Measurements from ENCODE around the gene SPRR3.

SPRR3 gene

DNA sequence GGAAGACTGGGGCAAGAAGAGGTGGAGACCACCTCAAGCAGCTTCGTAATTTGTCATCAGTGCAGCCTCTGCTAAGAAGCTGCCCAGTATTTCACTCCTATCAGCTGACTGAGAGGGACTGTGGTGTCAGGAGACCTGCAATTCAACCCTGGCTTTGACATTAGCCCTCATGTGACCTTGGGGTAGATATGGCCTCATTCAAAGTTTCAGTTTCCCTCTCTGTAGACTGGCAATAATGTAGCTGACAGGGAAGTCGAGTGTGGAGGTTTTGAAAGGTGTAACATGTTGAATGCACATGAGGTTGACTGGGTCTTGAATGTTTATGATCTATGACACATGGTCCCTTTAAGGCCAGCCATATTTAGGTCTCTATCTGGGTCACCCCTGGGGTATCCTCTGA lies 33.3 kb upstream of the SPRR3 start:
- H2AFZ ChIP-seq (ENCODE audit: low read length) = no peak overlapping the region
- no peak overlapping the region for H3K23ac ChIP-seq (ENCODE audit: low read depth, low read length, poor library complexity)
- no peak overlapping the region for H4K8ac ChIP-seq (ENCODE audit: low read depth, low read length)
- H3K18ac ChIP-seq (ENCODE audit: low read length) = no peak overlapping the region
- H3K9ac ChIP-seq (ENCODE audit: low read depth, low read length, poor library complexity) = no peak overlapping the region
- H3K4me1 ChIP-seq (ENCODE audit: control insufficient read depth in 2 of 2, insufficient read depth in 1 of 2, low read depth in 1 of 2, low read length in 2 of 2) = no peaks in the 10 kb centered on the region
- no peak overlapping the region for H3K14ac ChIP-seq (ENCODE audit: low read length)
- H2BK15ac ChIP-seq (ENCODE audit: low read length) = no peak overlapping the region
- H3K36me3 ChIP-seq (replicated peaks in 1 of 2; ENCODE audit: control insufficient read depth in 2 of 2, insufficient read depth in 2 of 2, low read length in 2 of 2) = no peaks in the 10 kb centered on the region
- H3K4ac ChIP-seq (ENCODE audit: low read length) = no peak overlapping the region
- H2BK12ac ChIP-seq (ENCODE audit: low read length) = no peak overlapping the region
- no peak overlapping the region for H2BK120ac ChIP-seq (ENCODE audit: low read depth, low read length)
- DNase-seq (ENCODE audit: low spot score) = no peak
- H3K27me3 ChIP-seq (ENCODE audit: control insufficient read depth in 3 of 3, insufficient read depth in 3 of 3, low read depth in 1 of 3, low read length in 3 of 3) = peaks cover 0 to 4% (median 0%) of the 10 kb centered on the region in 3 experiments
- WGBS, 2 donors (ENCODE audit: extremely low coverage in 2 of 2, insufficient read length in 2 of 2, insufficient replicate concordance in 1 of 2) = no CpG with 5 or more reads among the region's 2 CpGs
- H3K9me3 ChIP-seq (replicated peaks in 1 of 2; ENCODE audit: control insufficient read depth in 2 of 2, insufficient read depth in 1 of 2, low read depth in 1 of 2, low read length in 2 of 2) = no peaks in the 10 kb centered on the region
- H3K4me2 ChIP-seq (ENCODE audit: insufficient read depth, low read length, poor library complexity, severe bottlenecking) = no peak overlapping the region
- H3K79me1 ChIP-seq (ENCODE audit: low read depth, low read length) = no peaks in the 10 kb centered on the region
- no peak overlapping the region for H3K4me3 ChIP-seq (ENCODE audit: low read length in 2 of 2)
- H4K91ac ChIP-seq (ENCODE audit: low read depth, low read length, poor library complexity) = no peak overlapping the region
- no peak overlapping the region for H2AK5ac ChIP-seq (ENCODE audit: low read depth, low read length)
- H3K27ac ChIP-seq (replicated peaks; ENCODE audit: low read length) = no peak overlapping the region
- no peak overlapping the region for H2BK5ac ChIP-seq (ENCODE audit: low read length)

DNA sequence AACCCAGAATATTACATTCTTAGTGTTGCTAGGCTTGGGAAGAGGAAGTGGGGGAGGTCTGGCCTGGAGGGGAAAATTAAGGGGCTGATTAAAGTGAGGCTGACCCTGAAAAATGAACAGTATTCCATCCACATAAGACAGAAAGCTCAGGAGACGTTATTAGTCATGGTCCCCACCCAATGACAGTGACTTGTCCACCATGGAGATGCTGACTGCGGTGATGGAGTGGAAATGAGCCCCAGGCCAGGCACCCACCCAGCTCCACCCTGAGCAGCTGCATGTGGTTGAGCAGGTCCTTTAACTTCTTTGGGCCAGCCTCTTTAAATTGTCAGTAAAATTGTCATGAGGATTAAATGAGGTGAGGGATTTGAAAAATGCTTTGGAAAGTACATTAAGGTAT lies 32.5 kb upstream of the SPRR3 start:
- H2BK5ac ChIP-seq (ENCODE audit: low read length) = no peak overlapping the region
- no peak overlapping the region for H2AFZ ChIP-seq (ENCODE audit: low read length)
- no peak overlapping the region for H3K23ac ChIP-seq (ENCODE audit: low read depth, low read length, poor library complexity)
- no peak overlapping the region for H2BK15ac ChIP-seq (ENCODE audit: low read length)
- H2AK5ac ChIP-seq (ENCODE audit: low read depth, low read length) = no peak overlapping the region
- no peak overlapping the region for H3K9ac ChIP-seq (ENCODE audit: low read depth, low read length, poor library complexity)
- H3K36me3 ChIP-seq (replicated peaks in 1 of 2; ENCODE audit: control insufficient read depth in 2 of 2, insufficient read depth in 2 of 2, low read length in 2 of 2) = no peaks in the 10 kb centered on the region
- no peak overlapping the region for H3K18ac ChIP-seq (ENCODE audit: low read length)
- H3K4ac ChIP-seq (ENCODE audit: low read length) = no peak overlapping the region
- H3K4me2 ChIP-seq (ENCODE audit: insufficient read depth, low read length, poor library complexity, severe bottlenecking) = no peak overlapping the region
- no peak overlapping the region for H3K4me3 ChIP-seq (ENCODE audit: low read length in 2 of 2)
- no peak overlapping the region for H4K91ac ChIP-seq (ENCODE audit: low read depth, low read length, poor library complexity)
- no peak overlapping the region for H3K14ac ChIP-seq (ENCODE audit: low read length)
- H3K79me1 ChIP-seq (ENCODE audit: low read depth, low read length) = no peaks in the 10 kb centered on the region
- H3K4me1 ChIP-seq (ENCODE audit: control insufficient read depth in 2 of 2, insufficient read depth in 1 of 2, low read depth in 1 of 2, low read length in 2 of 2) = no peaks in the 10 kb centered on the region
- H2BK12ac ChIP-seq (ENCODE audit: low read length) = no peak overlapping the region
- no peak overlapping the region for H2BK120ac ChIP-seq (ENCODE audit: low read depth, low read length)
- H3K9me3 ChIP-seq (replicated peaks in 1 of 2; ENCODE audit: control insufficient read depth in 2 of 2, insufficient read depth in 1 of 2, low read depth in 1 of 2, low read length in 2 of 2) = no peaks in the 10 kb centered on the region
- no peak overlapping the region for H4K8ac ChIP-seq (ENCODE audit: low read depth, low read length)
- H3K27me3 ChIP-seq (ENCODE audit: control insufficient read depth in 3 of 3, insufficient read depth in 3 of 3, low read depth in 1 of 3, low read length in 3 of 3) = peaks cover 0 to 4% (median 0%) of the 10 kb centered on the region in 3 experiments
- DNase-seq (ENCODE audit: low spot score) = no peak
- WGBS, 2 donors (ENCODE audit: extremely low coverage in 2 of 2, insufficient read length in 2 of 2, insufficient replicate concordance in 1 of 2) = no CpG with 5 or more reads among the region's 2 CpGs
- H3K27ac ChIP-seq (replicated peaks; ENCODE audit: low read length) = no peak overlapping the region

- no peak within 1 kb of the TSS for H3K4ac ChIP-seq (ENCODE audit: low read length)
- H4K91ac ChIP-seq (ENCODE audit: low read depth, low read length, poor library complexity) = no peak within 1 kb of the TSS
- H3K36me3 ChIP-seq (replicated peaks in 1 of 2; ENCODE audit: control insufficient read depth in 2 of 2, insufficient read depth in 2 of 2, low read length in 2 of 2) = no peaks in the 10 kb centered on the region
- no peak within 1 kb of the TSS for H3K23ac ChIP-seq (ENCODE audit: low read depth, low read length, poor library complexity)
- no peak for DNase-seq (ENCODE audit: low spot score)
- H2AFZ ChIP-seq (ENCODE audit: low read length) = no peak within 1 kb of the TSS
- H2BK12ac ChIP-seq (ENCODE audit: low read length) = no peak within 1 kb of the TSS
- no peaks in the 10 kb centered on the region for H3K9me3 ChIP-seq (replicated peaks in 1 of 2; ENCODE audit: control insufficient read depth in 2 of 2, insufficient read depth in 1 of 2, low read depth in 1 of 2, low read length in 2 of 2)
- H3K14ac ChIP-seq (ENCODE audit: low read length) = no peak within 1 kb of the TSS
- no peak within 1 kb of the TSS for H4K8ac ChIP-seq (ENCODE audit: low read depth, low read length)
- no peak within 1 kb of the TSS for H2BK5ac ChIP-seq (ENCODE audit: low read length)
- no peak within 1 kb of the TSS for H3K9ac ChIP-seq (ENCODE audit: low read depth, low read length, poor library complexity)
- no peak within 1 kb of the TSS for H3K4me2 ChIP-seq (ENCODE audit: insufficient read depth, low read length, poor library complexity, severe bottlenecking)
- no CpG with 5 or more reads among the region's 6 CpGs for WGBS, 2 donors (ENCODE audit: extremely low coverage in 2 of 2, insufficient read length in 2 of 2, insufficient replicate concordance in 1 of 2)
- no peaks in the 10 kb centered on the region for H3K4me1 ChIP-seq (ENCODE audit: control insufficient read depth in 2 of 2, insufficient read depth in 1 of 2, low read depth in 1 of 2, low read length in 2 of 2)
- H3K4me3 ChIP-seq (ENCODE audit: low read length in 2 of 2) = no peak within 1 kb of the TSS
- H2BK120ac ChIP-seq (ENCODE audit: low read depth, low read length) = no peak within 1 kb of the TSS
- H2BK15ac ChIP-seq (ENCODE audit: low read length) = no peak within 1 kb of the TSS
- no peaks in the 10 kb centered on the region for H3K79me1 ChIP-seq (ENCODE audit: low read depth, low read length)
- no peak within 1 kb of the TSS for H3K27ac ChIP-seq (replicated peaks; ENCODE audit: low read length)
- no peak within 1 kb of the TSS for H2AK5ac ChIP-seq (ENCODE audit: low read depth, low read length)
- H3K18ac ChIP-seq (ENCODE audit: low read length) = no peak within 1 kb of the TSS
- H3K27me3 ChIP-seq (ENCODE audit: control insufficient read depth in 3 of 3, insufficient read depth in 3 of 3, low read depth in 1 of 3, low read length in 3 of 3) = peaks cover 0 to 4% (median 0%) of the 10 kb centered on the region in 3 experiments
These were observed 31.1 kb upstream of the SPRR3 start, which contains the start of gene SPRR4 for GRCh38 chr1:152970495-152970894. SPRR4 (plus strand) TSS chr1:152970648; CDS start chr1:152971891, 1,243 bp downstream.

DNA sequence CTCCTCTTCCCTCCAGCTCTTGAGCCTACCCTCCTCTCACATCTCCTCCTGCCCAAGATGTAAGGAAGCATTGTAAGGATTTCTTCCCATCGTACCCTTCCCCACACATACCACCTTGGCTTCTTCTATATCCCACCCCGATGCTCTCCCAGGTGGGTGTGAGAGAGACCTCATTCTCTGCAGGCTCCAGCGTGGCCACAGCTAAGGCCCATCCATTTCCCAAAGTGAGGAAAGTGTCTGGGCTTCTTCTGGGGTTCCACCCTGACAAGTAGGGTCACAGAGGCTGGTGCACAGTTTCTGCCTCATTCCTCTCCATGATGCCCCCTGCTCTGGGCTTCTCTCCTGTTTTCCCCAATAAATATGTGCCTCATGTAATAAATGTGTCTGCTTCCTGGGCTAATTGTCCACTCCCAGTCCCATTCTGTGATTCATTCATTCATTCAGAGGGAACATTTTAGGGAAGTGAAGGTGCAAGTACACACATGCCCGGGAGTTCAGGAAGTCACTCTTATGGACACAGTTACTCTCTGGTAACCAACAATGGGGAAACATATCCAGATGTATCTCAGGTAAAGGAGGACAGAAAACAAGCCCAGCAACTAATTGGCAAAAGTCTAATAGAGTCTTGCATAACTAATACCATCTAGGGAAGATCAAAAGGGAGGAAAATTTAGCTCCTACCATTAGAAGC lies 29.2 kb upstream of the SPRR3 start:
- Histone ChIP-seq H2AFZ (ENCODE audit: low read length) (no peak overlapping the region), H3K18ac (ENCODE audit: low read length) (no peak overlapping the region), H2BK12ac (ENCODE audit: low read length) (no peak overlapping the region), H4K91ac (ENCODE audit: low read depth, low read length, poor library complexity) (no peak overlapping the region), H3K27ac (replicated peaks; ENCODE audit: low read length) (no peak overlapping the region), H2BK120ac (ENCODE audit: low read depth, low read length) (no peak overlapping the region), H2BK5ac (ENCODE audit: low read length) (no peak overlapping the region), H2AK5ac (ENCODE audit: low read depth, low read length) (no peak overlapping the region), H3K23ac (ENCODE audit: low read depth, low read length, poor library complexity) (no peak overlapping the region), H3K36me3 (replicated peaks in 1 of 2; ENCODE audit: control insufficient read depth in 2 of 2, insufficient read depth in 2 of 2, low read length in 2 of 2) (no peaks in the 10 kb centered on the region), H3K9me3 (replicated peaks in 1 of 2; ENCODE audit: control insufficient read depth in 2 of 2, insufficient read depth in 1 of 2, low read depth in 1 of 2, low read length in 2 of 2) (no peaks in the 10 kb centered on the region), H3K14ac (ENCODE audit: low read length) (no peak overlapping the region), H2BK15ac (ENCODE audit: low read length) (no peak overlapping the region), H3K27me3 (ENCODE audit: control insufficient read depth in 3 of 3, insufficient read depth in 3 of 3, low read depth in 1 of 3, low read length in 3 of 3) (peaks cover 0 to 4% (median 0%) of the 10 kb centered on the region in 3 experiments), H3K4me3 (ENCODE audit: low read length in 2 of 2) (no peak overlapping the region), H4K8ac (ENCODE audit: low read depth, low read length) (no peak overlapping the region), H3K4me1 (ENCODE audit: control insufficient read depth in 2 of 2, insufficient read depth in 1 of 2, low read depth in 1 of 2, low read length in 2 of 2) (no peaks in the 10 kb centered on the region), H3K9ac (ENCODE audit: low read depth, low read length, poor library complexity) (no peak overlapping the region), H3K79me1 (ENCODE audit: low read depth, low read length) (no peaks in the 10 kb centered on the region), H3K4me2 (ENCODE audit: insufficient read depth, low read length, poor library complexity, severe bottlenecking) (no peak overlapping the region), H3K4ac (ENCODE audit: low read length) (no peak overlapping the region)
- DNase-seq (ENCODE audit: low spot score) = no peak
- WGBS, 2 donors (ENCODE audit: extremely low coverage in 2 of 2, insufficient read length in 2 of 2, insufficient replicate concordance in 1 of 2) = no CpG with 5 or more reads among the region's 4 CpGs

All from neuronal stem cell (in vitro differentiated cells).